HPDE6-E6E7 (cell line): ENCODE measurements around the gene MAGI1.

Experiments used
- DNase-seq: peaks from one replicate; pipeline ENCODE4 v3.0.0; 2011; ENCODE audit warnings: missing footprints; ENCODE audit errors: extremely low spot score

Gene MAGI1

GRCh38 chr3:65362688-65363087 lies 676.0 kb downstream of the MAGI1 start:
- no peak for DNase-seq

DNA sequence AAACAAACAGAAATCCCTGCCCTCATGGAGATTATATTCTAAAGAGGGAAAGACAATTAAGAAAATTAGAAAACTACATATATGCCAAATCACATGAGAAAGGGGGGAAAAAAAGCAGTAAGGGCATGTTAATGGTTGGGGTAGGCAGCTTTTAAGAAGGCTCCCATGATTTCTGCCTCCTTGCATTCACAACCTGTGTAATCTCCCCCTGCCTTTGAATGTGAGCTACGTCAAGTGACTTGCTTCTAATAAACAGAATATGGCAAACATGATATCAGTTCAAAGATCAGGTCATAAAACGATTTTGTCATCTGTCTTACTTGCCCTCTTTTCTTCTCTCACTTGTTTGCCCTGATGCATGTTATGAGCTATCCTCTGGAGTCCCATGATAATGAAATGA lies 677.3 kb downstream of the MAGI1 start:
- DNase-seq = no peak

- no peak for DNase-seq
Measured at GRCh38 chr3:65356331-65357248, 682.1 kb downstream of the MAGI1 start.

- DNase-seq = no peak
Measured at GRCh38 chr3:65354880-65355279, 683.8 kb downstream of the MAGI1 start.

- no peak for DNase-seq
Measured at GRCh38 chr3:65352951-65353350, 685.8 kb downstream of the MAGI1 start.

DNA sequence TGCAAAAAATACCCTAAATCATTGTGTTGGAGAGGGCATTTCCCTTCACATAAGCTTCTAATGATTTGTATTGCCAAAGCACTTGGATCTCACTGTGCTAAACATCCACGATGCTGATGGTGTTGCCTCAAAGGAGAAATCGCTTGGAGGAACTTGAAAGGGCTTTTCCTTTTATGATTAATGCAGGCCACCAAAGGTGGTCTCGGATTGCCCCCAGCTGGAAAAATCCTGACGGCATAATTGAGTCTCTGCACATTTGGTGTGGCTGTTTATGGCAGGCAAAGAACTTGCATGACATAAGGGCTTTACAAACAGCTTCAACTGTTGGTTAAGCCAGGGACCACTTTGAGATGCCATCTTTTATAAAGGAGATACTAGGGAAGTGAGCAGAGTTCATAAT lies 687.0 kb downstream of the MAGI1 start:
- DNase-seq = no peak

GRCh38 chr3:65350801-65351476 lies 687.8 kb downstream of the MAGI1 start:
- no peak for DNase-seq

- no peak for DNase-seq
Measured at GRCh38 chr3:65348398-65348995, 690.2 kb downstream of the MAGI1 start.

DNA sequence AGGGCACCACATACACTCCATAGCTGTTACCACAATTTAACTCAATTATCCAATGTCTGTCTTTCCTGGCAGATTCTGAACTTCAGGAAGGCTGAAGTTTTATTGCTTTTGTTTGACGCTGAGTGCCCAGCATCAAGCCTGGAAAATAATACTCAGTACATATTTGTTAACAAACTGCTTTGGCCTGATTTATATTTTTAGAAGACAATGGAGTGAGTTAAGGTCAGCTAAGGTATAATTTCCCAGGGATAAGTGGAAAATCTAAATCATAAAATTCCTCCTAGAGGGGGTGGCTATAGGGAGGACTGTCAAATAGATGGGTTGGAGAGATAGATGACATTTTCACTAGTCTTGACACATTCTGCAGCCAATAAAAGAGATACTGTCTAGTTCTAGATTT lies 691.6 kb downstream of the MAGI1 start:
- DNase-seq = no peak

- DNase-seq = no peak
Measured at GRCh38 chr3:65344846-65345245, 693.9 kb downstream of the MAGI1 start.

DNA sequence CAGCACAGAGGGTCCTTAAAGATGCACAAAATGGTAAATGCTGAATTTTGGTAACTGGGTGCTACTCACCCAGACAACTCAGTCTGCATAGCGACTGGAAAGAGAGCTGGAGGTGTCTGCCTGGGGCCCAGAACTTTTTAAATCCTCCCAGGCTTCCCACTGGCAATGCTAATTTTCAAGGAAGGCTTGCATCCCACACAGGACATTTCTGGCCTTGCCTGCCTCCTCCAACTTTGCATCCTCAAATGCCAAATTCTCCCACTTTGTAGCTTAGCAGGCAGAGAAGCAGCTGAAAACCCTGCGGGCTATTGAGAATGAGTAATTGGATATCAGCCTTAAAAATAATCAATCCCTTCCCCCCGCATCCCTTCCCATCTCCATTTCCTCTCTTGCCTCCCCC lies 694.3 kb downstream of the MAGI1 start:
- DNase-seq = no peak

- DNase-seq = no peak
Measured at GRCh38 chr3:65343736-65344135, 695.0 kb downstream of the MAGI1 start.

- DNase-seq = no peak
Measured at GRCh38 chr3:65343026-65343425, 695.7 kb downstream of the MAGI1 start.

DNA sequence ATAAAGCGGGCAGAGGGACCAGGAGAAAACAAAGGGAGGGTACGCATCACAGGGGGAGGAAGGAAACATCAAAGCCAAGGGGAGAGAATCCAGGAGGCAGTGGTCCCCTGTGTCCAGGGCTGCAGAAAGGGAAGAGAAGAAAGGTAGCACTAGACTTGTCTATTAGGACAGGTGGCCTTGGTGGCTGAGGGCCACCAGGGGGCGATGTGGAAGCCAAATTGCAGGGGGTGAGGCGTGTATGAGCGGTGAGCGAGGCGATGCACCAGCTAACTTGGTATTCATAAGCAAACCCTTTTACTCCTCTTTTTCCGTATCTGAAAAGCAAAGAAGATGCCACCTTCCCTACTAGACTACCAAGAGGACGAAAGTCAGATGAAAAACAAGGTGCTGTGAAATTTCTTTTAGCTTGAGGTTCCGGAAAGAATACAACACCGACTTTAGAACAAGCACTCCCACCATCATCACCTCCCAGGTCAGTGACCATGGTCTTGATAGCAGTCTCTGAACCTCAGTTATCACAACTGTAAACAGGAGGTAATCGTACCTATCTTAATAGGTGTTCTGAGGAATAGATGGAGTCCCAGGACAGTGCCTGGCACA lies 696.5 kb downstream of the MAGI1 start:
- DNase-seq = peak; percentile 0

DNA sequence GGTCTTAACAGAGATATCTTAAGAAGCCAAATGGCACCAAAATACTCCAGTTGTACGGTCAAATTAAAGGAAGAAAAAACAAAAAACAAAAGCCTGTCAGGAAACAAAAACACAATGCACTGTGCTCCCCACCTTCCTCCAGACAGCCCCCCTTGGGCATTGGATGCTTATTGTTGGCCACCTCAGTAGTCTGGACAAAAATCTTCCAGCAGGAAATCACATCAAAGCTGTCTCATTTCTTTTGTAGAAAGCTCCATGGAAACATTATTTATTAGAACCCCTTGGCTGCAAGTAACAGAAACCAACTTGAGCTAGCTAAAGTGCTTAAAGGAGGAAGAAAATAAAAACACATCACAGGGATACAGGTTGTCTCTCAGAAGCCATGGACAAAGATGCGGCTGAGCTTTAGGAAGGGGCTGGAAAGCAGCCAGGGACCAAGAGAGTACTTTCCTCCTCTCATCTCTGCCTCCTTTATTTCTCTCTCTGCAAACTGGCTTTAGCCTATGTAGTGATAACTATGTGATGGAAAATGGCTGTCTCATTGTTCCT lies 699.5 kb downstream of the MAGI1 start:
- no peak for DNase-seq

DNA sequence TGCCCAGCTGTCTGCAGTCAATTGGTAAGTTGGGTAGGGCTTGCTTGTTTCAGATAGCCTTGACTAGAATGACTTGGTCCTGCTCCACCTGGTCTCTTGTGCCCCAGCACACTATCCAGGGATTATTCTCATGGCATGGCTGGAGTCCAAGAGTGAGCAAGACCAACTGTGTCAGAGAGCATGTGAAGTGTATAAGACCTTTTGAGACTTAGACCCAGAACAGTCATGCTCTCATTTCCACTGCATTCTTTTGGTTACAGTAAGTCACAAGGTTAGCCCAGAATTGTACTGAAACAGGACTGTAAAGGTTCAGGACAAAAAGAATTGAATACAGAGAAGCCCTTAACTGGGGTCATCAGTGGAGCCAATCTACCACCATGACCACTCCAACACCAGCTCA lies 700.1 kb downstream of the MAGI1 start:
- no peak for DNase-seq

- no peak for DNase-seq
Measured at GRCh38 chr3:65335587-65335986, 703.1 kb downstream of the MAGI1 start.

GRCh38 chr3:65334045-65334665 lies 704.6 kb downstream of the MAGI1 start:
- DNase-seq = no peak

GRCh38 chr3:65331730-65332129 lies 707.0 kb downstream of the MAGI1 start:
- DNase-seq = no peak

- no peak for DNase-seq
Measured at GRCh38 chr3:65330072-65330471, 708.6 kb downstream of the MAGI1 start.

GRCh38 chr3:65328148-65328547 lies 710.6 kb downstream of the MAGI1 start:
- DNase-seq = no peak

- DNase-seq = no peak
Measured at GRCh38 chr3:65326574-65326973, 712.1 kb downstream of the MAGI1 start.
